IPS-20b (cell line): ENCODE measurements around the gene FCHSD2.
A peak's percentile ranks its signal among the peaks of the same experiment; 100 is the strongest.
"Not testable (repeated sequence)": the region's sequence is repeated elsewhere in the genome, so short reads cannot be mapped to it uniquely, and the experiment has no call there.

Experiments
- H3K27ac ChIP-seq: one replicate; pipeline ENCODE4 v1.5.1; 2013; ENCODE audit warnings: low read length
- H3K27me3 ChIP-seq: 2 replicates; pipeline ENCODE4 v1.6.1; 2013; ENCODE audit warnings: mild to moderate bottlenecking, low read length, inconsistent platforms; ENCODE audit not compliant: insufficient read depth
- H3K36me3 ChIP-seq: 2 replicates; pipeline ENCODE4 v1.6.1; 2013; ENCODE audit warnings: low read depth, mild to moderate bottlenecking, inconsistent platforms, low read length, moderate library complexity; ENCODE audit not compliant: insufficient read depth
- H3K4me1 ChIP-seq: 2 replicates; pipeline ENCODE4 v1.6.1; 2013; ENCODE audit warnings: mild to moderate bottlenecking, control low read depth, inconsistent platforms, low read length, moderate library complexity; ENCODE audit not compliant: insufficient read depth
- H3K4me3 ChIP-seq: 2 replicates; pipeline ENCODE4 v1.5.1; 2013; ENCODE audit warnings: mild to moderate bottlenecking, low read length, inconsistent platforms
- H3K9ac ChIP-seq: 2 replicates; pipeline ENCODE4 v1.6.1; 2013; ENCODE audit warnings: low read depth, mild to moderate bottlenecking, inconsistent platforms, low read length, moderate library complexity
- H3K9me3 ChIP-seq: 2 replicates; pipeline ENCODE4 v1.6.1; 2013; ENCODE audit warnings: mild to moderate bottlenecking, low read depth, low read length, inconsistent platforms; ENCODE audit not compliant: insufficient read depth

FCHSD2 gene

DNA sequence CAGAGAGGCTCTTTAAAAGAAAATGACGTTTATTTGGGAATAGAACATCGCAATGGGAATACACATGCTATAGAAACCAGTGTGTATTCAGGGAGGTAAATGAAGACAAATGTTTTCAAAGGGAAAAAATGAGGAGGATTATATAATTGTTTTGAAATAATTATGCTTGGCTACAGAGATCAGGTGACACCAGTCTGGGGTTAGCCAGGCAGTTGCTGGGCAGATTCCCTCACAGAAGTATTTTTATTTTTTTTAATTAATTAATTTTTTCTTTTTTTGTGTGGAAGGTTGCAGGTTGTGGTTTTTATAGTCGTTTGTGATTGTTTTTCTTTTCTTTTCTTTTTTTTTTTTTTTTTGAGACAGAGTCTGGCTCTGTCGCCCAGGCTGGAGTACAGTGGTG is 342.7 kb downstream of the FCHSD2 start:
- no peaks in the 10 kb centered on the region for H3K36me3 ChIP-seq
- no peak overlapping the region for H3K27ac ChIP-seq
- no peak overlapping the region for H3K9ac ChIP-seq
- H3K4me1 ChIP-seq = peaks cover 11% of the 10 kb centered on the region; the same call in 1 of the 2 replicates
- no peak overlapping the region for H3K4me3 ChIP-seq
- no peaks in the 10 kb centered on the region for H3K9me3 ChIP-seq
- H3K27me3 ChIP-seq = no peaks in the 10 kb centered on the region

DNA sequence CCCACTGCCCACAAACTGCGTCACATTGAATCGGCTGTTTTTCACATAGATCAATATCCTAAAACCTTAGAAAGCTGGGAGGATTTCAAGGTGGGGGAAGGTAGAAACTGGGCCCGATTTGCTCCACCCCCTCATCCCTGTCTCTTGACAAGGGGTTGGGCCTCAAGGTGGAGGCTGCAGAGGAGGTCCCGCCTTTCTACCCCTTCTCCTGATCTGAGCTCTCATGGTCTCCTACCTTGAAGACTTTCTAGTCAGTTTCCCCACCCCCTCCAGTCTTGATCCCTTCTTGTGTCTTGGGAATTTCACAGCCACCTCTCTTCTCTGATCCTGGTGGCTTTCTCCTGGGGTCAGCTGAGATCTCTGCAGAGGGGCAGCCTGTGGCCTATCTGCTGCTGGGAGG is 343.8 kb downstream of the FCHSD2 start:
- H3K4me1 ChIP-seq = peaks cover 17% of the 10 kb centered on the region; the same call in 1 of the 2 replicates
- no peak overlapping the region for H3K4me3 ChIP-seq
- no peak overlapping the region for H3K27ac ChIP-seq
- no peaks in the 10 kb centered on the region for H3K27me3 ChIP-seq
- H3K9me3 ChIP-seq = no peaks in the 10 kb centered on the region
- H3K36me3 ChIP-seq = no peaks in the 10 kb centered on the region
- peak overlapping the region; percentile 32; the same call in 1 of the 2 replicates for H3K9ac ChIP-seq

DNA sequence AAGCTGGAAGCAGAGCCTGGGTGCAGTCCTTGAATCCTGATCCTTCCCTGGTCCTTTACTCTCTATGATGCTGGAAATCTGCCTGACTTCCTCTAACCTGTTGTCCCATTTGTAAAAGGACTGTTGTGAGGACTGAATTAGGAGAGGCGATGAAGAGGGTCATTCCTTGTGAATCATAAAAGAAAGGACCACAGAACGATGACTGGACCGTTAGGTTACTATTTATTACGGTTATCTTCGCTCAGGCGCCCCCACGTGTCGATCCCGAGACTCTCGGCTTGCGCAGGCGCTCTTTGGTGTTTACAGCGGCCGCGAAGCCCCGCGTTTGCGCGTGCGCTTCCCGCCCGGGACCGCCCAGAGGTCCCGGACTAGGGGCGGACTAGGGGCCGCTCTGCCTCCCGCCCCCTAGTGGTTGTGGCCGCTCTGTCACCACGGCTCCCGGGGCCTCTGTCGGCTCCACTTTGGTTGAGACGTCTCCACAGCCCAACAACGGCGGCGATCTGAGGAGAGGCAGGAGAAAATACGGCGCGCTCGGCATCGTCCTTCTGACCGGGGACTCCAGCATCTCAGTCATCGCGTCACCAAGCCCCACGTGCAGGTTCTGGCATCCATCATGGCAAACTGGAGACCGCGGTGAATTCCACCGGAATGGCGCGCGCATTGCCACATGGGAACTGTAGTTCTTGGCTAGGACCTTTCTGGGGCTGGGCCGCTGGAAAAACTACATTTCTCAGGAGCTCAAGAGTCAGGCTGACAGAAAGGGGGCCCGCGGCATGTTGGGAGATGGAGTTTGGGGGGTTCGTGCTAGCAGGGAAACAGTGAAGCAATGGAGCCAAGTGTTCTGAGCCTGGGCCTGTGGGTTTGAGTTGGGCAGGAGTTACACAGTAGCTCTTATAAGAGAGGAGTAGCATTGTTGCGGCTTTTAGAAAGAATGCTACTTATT is 348.4 kb downstream of the FCHSD2 start, which contains the start of gene STARD10:
STARD10 (minus strand) TSS at position 623 of the 943 bp plus-strand sequence. CDS start 12,866 bp downstream, outside the sequence.
- H3K4me1 ChIP-seq = peaks cover 18% of the 10 kb centered on the region; the same call in 1 of the 2 replicates
- H3K4me3 ChIP-seq = peak within 1 kb of the TSS; percentile 95
- H3K36me3 ChIP-seq = no peaks in the 10 kb centered on the region
- peak within 1 kb of the TSS; percentile 89 for H3K9ac ChIP-seq
- H3K9me3 ChIP-seq = no peaks in the 10 kb centered on the region
- no peaks in the 10 kb centered on the region for H3K27me3 ChIP-seq
- H3K27ac ChIP-seq = no peak within 1 kb of the TSS

DNA sequence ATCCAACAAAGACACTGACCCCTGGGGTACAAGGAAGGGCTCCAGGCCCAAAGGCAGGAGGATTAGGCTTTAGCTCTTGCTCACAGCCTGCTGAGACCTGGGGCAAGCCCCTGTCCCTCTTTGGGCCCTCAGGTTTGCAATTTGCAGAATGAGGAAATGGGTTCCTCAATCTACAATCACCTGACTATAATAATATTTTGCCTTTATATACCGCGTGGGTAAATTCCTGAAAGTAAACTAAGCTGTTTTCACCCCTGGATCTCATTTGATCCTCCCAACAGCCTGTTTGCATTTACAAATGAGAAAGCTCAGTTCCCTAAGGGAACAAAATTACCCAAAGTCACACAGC is 349.1 kb downstream of the FCHSD2 start:
- Histone ChIP-seq H3K4me1 (peaks cover 12% of the 10 kb centered on the region; the same call in 1 of the 2 replicates), H3K9me3 (no peaks in the 10 kb centered on the region), H3K4me3 (peak overlapping the region; percentile 95; the same call in 1 of the 2 replicates), H3K9ac (peak overlapping the region; percentile 89; the same call in 1 of the 2 replicates), H3K27me3 (no peaks in the 10 kb centered on the region), H3K36me3 (no peaks in the 10 kb centered on the region), H3K27ac (no peak overlapping the region)

DNA sequence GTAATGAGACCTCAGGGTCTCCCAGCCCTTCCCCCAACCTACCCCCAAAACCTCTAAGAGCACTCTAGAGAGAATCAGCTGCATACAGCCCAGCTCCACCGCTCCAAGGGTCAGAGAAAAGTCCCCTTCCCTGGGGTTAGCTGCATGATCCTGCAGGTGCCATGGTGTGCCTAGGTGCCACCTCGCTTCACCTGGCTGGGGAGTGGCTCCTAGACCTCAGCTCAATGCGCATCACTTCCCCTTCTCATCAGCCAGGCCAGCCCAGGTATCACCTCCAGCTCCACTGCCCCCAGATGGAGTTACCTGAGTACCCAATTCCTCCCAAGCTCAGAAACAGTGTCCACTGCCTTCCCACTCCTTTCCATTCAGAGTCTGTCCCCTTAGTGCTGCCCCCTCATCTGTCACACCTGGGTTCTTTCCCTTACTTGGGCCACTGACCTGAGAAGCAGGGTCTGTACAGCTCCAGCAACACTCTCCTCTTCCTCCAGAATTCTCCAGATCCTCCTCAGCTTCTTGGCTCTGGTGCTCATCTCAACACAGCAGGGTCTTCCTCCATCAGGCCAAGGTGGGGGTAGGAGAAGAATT is 349.6 kb downstream of the FCHSD2 start:
- H3K4me1 ChIP-seq = peaks cover 9% of the 10 kb centered on the region; the same call in 1 of the 2 replicates
- no peaks in the 10 kb centered on the region for H3K36me3 ChIP-seq
- H3K4me3 ChIP-seq = no peak overlapping the region
- H3K9ac ChIP-seq = no peak overlapping the region
- H3K27ac ChIP-seq = no peak overlapping the region
- H3K9me3 ChIP-seq = no peaks in the 10 kb centered on the region
- H3K27me3 ChIP-seq = no peaks in the 10 kb centered on the region

DNA sequence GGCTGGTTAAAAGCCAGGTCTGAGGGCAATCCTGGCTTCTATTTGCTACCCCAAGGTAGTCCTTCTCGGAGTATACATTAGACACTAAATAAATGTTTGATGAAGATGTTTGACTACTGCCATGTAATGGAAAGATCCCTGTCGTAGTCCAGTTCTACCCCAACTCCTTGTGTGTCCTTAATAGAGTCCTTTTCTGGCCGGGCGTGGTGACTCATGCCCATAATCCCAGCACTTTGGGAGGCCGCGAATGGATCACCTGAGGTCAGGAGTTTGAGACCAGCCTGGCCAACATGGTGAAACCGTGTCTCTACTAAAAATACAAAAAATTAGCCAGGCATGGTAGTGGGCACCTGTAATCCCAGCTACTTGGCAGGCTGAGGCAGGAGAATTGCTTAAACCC is 350.9 kb downstream of the FCHSD2 start:
- not testable (repeated sequence) for H3K27me3 ChIP-seq, H3K9ac ChIP-seq, H3K4me3 ChIP-seq, H3K9me3 ChIP-seq, H3K36me3 ChIP-seq, H3K4me1 ChIP-seq, H3K27ac ChIP-seq

DNA sequence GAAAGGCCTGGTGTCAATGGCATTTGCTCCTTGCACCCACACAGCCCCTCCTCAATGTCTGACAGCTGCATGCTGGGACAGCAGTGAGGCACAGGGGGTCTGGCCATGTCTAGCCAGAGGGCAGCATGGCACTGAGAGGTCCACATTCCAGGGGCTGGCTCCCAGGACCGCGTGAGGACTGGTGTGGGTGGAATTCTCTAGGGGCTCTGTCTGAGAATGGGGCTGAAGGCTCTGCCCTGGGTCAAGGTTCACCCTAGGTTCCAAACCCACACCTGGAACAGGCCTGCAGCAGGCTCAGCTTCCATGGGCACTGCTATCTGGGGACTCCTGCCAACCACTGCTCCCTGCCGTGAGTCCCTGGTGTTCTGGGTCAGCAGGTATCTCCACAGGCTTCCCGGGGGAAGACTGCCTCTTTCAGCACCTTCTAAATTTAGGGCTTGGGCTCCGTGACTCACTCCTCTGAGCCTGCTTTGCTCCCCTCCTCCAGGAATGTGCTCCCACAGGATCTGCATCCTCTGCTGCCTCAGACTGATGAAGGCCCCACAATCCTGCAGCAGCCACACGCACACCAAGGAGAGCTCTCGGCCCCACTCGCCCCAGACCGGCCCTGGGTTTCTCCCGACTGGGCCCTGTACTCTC is 352.5 kb downstream of the FCHSD2 start:
- no peaks in the 10 kb centered on the region for H3K36me3 ChIP-seq
- no peak overlapping the region for H3K4me3 ChIP-seq
- H3K9me3 ChIP-seq = no peaks in the 10 kb centered on the region
- H3K4me1 ChIP-seq = peaks cover 9% of the 10 kb centered on the region; the same call in 1 of the 2 replicates
- H3K9ac ChIP-seq = no peak overlapping the region
- H3K27me3 ChIP-seq = no peaks in the 10 kb centered on the region
- H3K27ac ChIP-seq = no peak overlapping the region

DNA sequence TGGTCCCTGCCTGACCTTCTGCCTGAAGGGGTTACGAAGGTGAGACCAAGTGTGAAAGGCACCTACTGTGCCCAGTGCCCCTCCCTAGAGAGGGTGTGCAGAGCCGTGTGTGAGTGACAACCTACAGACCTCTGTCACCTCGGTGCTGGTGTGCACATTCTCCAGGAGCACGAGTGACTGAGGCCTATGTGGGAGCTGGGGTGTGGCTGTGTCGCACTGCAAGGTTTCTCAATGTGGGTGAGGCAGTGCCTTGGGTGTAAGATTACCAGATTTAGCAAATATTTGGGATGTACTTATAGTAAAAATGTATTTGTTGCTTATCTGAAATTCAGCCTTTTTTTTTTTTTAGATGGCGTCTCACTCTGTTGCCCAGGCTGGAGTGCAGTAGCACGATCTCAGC is 353.9 kb downstream of the FCHSD2 start:
- no peak overlapping the region for H3K9ac ChIP-seq
- H3K9me3 ChIP-seq = no peaks in the 10 kb centered on the region
- no peak overlapping the region for H3K27ac ChIP-seq
- H3K4me3 ChIP-seq = no peak overlapping the region
- H3K4me1 ChIP-seq = peaks cover 2% of the 10 kb centered on the region; the same call in 1 of the 2 replicates
- H3K27me3 ChIP-seq = no peaks in the 10 kb centered on the region
- no peaks in the 10 kb centered on the region for H3K36me3 ChIP-seq

DNA sequence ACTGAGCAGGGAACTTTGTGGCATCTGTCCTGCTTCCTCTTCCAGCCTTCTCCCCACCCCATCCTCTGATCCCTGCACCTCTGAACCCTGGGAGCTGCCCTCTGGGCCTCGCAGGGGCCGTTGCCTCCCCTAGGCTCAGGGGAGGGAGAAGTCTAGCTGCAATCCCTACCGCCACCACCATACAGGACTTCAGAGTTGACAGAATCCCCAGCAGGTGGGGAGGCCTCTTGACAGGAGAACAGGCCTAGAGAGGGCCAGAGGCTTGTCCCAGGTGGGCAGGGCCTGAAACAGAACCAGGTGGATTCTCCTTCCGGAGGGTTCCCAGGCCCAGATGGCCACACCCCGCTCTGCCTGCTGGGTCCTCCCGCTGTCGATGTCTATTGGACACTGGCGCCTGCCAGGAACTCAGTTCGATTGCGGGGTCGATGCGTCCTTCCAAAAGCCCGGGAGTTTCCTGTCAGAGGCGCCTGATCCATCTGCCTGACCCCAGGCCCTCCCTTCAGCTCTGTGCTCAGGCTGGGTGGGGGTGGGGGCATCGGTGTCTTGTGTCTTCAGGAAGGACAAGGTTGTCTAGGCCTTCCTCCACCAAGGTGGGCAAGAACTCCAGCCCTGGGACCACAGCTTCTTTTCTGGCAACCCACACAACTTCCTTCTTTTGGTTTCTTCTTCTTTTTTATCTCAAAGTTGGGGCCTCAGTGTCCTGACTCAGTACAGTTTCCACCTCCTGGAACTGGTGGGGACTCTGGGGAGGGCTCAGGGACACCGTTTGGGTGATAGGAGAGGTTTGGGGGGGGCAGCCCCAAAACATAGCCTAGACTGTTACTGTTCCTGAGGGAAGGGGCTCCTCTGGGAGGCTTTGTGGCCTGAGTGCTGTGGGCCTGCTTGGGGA is 354.7 kb downstream of the FCHSD2 start:
- H3K4me3 ChIP-seq = no peak overlapping the region
- H3K4me1 ChIP-seq = peaks cover under 1% of the 10 kb centered on the region; the same call in 1 of the 2 replicates
- no peak overlapping the region for H3K27ac ChIP-seq
- no peak overlapping the region for H3K9ac ChIP-seq
- no peaks in the 10 kb centered on the region for H3K9me3 ChIP-seq
- no peaks in the 10 kb centered on the region for H3K36me3 ChIP-seq
- peaks cover under 1% of the 10 kb centered on the region; the same call in 1 of the 2 replicates for H3K27me3 ChIP-seq
